Kidney tubule cell (primary cell): ENCODE measurements around the gene SLBP.

Experiments
- DNase-seq: peaks from one replicate; pipeline ENCODE4 v3.0.0-alpha.2; 2018; ENCODE audit warnings: low spot score

The SLBP gene

DNA sequence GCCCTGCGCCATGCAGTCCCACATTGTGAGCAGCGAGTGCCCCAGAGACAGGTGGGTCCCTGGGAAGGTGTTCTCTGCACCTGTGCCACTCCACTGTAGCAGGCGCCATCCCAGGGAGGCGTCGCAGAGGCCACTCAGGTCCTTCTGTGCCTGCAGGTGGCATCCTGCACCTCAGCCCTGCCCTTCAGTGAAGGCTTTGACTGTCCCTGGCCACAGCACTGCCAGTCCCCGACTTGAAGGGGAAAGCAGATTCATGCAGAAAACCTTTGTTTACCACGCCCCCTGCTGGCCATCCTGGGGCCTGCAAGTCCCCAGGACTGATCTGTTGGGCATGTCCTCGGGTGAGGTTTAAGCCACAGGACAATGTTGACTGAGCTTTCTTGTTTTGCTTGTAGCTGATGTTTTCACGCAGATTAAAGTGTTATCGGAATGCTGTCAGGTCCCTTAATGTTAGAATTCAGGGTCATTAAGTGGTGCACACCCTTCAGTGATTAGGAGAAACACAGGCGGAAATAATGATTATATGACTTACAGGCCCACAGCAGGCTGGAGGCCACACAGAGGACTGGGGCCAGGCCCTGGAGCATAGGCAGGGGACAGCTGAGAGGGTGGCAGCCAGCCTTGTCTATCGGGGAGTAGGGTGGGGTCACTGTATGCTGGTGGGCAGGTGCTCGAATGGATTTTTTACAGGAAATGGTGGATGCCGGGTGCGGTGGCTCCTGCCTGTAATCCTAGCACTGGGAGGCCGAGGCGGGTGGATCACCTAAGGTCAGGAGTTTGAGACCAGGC, 14.2 kb upstream of the SLBP start:
- peak; percentile 90 for DNase-seq

DNA sequence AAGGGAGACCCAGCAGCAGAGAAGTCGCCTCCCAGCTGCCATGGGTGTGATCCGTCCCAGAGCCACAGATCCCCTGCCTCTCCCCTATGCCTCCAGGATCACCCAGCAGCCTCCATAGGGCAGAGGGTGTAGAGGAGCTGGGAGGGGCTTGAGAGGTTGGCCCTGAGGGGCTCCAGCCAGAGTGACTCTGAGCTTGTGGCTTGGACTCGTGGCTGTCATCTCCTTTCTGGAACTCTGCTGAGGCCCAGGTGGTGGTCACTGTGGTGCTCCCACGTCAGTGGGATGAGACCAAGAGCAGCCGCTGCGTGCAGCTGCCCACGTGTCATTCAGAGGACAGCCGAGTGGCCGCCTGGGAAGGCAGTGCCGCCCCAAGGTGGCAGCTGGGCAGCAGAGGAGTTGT, 13.4 kb upstream of the SLBP start:
- no peak for DNase-seq

DNA sequence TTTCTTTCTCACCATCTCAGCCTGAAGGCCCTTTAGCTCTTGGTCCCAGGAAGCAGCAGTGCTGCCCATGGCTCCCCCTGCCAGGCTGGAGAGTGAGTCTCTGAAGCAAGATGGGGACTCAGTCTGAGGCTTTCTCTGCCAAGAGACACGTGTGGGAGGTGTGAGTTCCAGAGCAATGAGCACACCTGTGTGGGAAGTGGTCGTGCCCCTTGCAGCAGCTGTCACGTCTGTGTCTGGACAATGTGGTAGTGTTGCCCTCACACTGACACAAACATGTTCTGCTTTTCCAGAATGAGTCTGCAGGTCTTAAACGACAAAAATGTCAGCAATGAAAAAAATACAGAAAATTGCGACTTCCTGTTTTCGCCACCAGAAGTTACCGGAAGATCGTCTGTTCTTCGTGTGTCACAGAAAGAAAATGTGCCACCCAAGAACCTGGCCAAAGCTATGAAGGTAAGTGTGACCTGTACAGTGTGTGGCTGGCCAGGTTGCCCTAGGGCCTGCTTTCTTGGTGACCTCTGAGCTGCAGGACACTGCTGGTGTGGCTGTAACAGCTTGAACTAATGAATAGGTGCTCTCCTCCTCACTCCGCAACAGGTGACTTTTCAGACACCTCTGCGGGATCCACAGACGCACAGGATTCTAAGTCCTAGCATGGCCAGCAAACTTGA, 11.1 kb upstream of the SLBP start:
- no peak for DNase-seq

DNA sequence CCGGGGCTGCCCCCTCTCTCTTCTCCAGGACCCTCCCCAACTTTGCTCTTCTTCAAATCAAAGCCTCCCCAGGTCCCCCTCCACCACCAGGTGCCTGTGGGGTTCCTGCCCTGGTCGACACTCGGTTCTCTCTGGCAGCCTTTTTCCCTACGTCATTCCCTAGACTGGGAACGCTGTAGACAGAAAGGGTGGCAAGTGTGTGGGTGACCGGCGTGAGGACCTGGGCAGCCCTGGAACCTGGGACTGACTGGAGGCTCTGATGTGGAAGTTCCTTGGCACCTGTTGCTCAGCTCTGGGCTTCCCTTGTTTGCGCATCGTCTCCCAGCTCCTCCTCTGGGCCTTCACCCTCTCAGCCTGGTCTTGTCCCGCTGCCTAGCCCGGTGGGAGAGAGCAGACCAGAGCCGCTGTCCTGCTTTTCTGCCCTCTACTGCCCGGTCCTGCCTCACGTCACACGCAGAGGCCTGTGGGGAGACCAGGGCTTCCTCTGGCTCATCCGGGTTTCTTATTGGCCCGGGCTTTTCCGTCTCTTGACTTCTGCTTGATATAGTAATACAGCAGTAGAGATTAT, 10.5 kb upstream of the SLBP start:
- DNase-seq: no peak

GRCh38 chr4:1721666-1722550, 9.8 kb upstream of the SLBP start:
- DNase-seq: no peak

DNA sequence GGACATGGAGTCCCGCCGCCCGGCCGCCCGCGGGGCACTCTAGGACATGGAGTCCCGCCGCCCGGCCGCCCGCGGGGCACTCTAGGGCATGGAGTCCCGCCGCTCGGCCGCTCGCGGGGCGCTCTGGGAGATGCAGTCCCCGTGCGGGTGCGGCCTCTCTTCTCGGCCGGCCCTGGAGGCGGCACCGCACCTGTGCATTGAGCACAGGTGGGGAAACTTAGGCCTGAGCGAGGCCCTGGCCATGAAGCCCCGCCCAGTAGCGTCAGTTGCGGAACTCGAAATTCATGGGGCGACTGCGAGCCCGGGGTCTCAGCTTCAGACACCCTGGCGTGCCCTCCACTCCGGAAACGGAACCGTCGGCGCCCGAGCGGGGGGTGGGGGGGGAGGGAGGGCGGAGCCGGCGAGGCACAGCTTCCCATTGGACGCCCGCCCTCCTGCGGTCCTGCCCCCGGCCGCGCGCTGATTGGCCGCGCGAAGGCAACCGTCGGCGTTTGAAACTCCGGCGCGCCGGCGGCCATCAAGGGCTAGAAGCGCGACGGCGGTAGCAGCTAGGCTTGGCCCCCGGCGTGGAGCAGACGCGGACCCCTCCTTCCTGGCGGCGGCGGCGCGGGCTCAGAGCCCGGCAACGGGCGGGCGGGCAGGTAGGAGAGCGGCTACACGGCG, 9.0 kb upstream of the SLBP start, which contains the start of the genes TACC3 and TMEM129:
Gene TACC3 (plus strand): TSS at position 519 of the 663 bp plus-strand sequence. CDS start 1,901 bp downstream, outside the sequence.
Gene TMEM129 (minus strand): TSS at position 321 of the 663 bp plus-strand sequence. CDS start 486 bp downstream, outside the sequence.
- DNase-seq: peak; percentile 98

DNA sequence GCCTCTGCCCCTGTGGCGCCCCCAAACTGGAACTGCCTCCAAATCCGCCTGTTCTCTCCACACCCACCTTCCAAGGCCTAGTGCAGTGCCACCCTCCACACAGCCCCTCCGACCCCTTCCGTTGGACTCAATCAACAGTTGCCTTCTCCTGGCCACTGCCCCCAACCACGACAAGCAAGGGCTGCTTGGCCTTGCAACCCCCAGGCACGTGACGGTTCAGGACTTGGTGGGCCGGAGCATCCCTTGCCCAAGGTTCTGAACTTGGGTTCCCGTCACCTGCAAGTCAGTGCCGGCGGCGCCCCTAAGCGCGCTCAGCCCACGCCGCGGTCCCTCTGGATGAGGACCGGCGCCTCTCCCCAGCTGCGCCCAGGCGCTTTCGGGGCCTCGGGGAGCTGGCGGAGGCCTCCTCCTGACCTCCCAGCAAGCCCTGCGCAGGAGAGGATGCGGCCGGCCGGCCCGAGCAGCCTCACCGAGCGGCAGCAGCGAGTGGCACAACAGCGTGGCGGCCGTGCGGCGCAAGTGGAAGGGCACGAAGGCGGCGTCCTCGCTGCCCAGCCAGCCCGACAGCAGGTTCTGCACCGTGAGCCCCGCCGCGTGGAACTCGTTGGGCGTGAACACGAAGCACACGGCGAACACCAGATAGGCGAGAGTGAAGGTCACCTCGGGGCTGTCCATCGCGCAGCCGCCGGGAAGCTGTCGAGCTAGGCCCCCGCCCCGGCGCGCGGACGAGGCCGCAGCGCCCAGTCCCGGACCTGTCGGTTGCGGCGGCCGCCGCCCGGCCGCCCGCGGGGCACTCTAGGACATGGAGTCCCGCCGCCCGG, 8.3 kb upstream of the SLBP start:
- peak; percentile 50 for DNase-seq

DNA sequence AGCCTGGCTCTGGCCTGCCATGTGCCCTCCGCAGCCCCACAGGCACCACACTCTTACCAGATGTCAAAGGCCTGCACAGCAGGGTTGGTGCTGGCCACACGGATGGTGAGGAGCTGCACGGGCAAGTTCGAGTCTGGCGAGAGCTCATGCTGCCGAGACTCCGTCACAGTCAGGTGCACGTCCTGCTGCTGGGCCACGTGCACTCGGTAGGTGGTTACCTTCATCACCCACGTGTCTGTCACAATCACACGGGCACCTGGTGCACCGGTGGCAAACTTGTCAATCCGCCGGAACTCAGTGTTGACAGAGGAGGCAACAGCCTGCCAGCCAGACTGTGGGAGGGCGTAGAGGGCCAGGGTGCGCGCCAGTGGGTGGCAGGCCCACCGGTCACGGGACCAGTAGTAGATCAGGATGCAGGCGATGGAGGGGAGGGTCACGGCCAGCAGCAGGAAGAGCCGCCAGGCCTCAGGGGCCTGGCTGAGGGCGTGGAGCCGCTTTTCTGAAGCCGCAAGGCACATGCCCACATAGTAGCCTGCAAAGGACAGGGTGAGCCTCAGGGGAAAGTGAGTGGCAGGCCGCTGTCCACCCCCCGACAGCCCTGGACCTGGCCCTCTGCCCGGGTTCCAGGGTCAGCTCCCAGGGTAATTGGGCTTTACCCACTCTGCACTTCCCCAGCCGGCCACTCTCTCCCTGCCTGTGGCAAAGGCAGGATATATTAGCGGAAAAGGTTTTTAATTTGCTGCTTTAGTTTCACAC, 6.2 kb upstream of the SLBP start:
- DNase-seq: no peak

- DNase-seq: no peak
Observed at GRCh38 chr4:1717129-1718094, 5.3 kb upstream of the SLBP start.

DNA sequence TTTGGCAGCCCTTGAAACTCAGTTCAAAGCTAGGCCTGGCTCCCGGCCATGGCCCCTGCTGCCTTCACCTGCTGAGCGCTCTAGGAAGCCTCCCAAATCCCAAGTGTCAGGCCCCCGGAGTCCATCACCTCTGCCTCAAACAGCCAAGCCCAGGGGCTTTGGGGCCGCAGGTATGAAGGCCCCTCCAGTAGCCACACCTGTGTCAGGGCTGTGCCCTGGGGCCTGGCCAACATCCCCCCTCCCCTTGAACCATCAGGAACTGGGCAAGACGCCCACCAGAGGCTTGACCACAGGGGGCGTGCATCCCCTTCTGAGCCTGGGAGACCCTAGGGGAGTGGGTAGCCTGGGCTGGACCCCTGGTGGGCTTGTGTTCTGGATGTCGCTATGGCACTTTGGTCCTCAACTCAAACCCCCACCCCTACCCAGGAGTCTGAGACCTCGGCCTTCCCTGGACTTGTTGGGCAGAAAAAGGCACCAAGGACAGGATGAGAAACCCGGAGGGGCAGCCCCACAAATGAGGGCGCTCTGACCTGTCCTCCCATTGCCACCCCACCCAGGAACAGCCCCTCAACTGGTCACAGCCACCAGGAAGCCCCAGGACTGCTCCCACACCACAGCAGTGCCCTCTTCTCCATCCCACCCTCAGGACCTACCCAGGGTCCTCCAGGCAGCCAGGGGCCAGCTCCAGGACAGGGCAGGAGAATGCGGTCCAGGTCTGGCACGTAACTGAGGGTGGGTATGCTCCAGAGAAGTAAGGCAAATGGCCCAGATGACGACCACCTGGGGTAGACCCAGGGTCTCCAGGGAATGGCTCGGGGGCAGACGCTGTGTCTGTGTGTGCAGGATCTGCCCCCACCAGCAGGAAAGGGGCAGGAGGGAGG, 4.2 kb upstream of the SLBP start:
- no peak for DNase-seq

- DNase-seq: no peak
Observed at GRCh38 chr4:1715002-1715758, 3.1 kb upstream of the SLBP start.

- peak; percentile 64 for DNase-seq
Observed at GRCh38 chr4:1714303-1715001, 2.3 kb upstream of the SLBP start.

DNA sequence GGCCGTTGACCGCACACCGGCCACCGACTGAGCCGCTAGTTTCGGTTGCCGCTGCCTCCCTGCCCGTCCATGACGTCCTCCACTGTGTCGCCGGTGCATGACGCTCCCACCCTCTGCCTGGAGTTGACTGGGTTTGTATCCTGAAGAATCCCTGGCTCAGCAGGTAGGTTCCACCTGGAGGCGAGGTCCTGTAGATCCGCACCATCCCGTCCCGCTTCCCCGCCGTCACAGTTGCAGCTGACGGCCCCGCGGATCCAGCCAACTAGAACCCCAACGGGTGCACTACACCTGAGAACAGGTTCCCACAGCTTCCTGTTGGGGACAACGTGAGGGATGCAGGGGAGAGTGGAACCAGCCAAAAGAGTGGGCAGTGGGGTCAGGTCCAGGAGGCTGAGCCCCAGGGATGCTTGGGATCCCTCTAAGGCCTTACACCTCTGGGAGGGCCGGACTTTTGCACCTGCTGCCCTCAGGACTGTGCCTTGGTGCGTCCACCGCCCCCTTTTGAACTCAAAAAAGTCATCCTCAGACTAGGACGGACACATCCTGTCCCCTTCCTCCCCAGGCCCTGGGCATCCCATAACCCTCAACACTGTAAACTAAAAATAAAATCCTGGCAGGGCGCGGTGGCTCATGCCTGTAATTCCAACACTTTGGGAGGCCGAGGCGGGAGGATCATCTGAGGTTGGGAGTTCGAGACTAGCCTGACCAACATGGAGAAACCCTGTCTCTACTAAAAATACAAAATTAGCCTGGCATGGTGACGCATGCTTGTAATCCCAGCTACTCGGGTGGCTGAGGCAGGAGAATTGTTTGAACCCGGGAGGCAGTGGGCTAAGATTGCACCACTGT, 1.1 kb upstream of the SLBP start:
- no peak for DNase-seq

GRCh38 chr4:1711571-1712215, 426 bp downstream of the SLBP start:
- DNase-seq: peak; percentile 56
